DOHH2 (cell line): Measurements from ENCODE around the gene TSPAN4.

Experiments
- H3F3A ChIP-seq: fragments of 200-600 bp; sonication (generic), shearing (Covaris generic); 2 replicates; pipeline ENCODE4 v1.6.0; 2016; ENCODE audit warnings: antibody characterized with exemption, mild to moderate bottlenecking; ENCODE audit not compliant: control insufficient read depth, insufficient read depth
- H3K27ac ChIP-seq: fragments of 200-600 bp; sonication (generic); 2 replicates; pipeline ENCODE4 v1.5.1; 2014; ENCODE audit warnings: low read depth, mild to moderate bottlenecking, low read length, moderate library complexity
- H3K27me3 ChIP-seq: fragments of 200-600 bp; sonication (generic); 2 replicates; pipeline ENCODE4 v1.6.1; 2014; ENCODE audit warnings: mild to moderate bottlenecking, low read length, mixed read lengths; ENCODE audit not compliant: control insufficient read depth
- H3K36me3 ChIP-seq: fragments of 200-600 bp; sonication (generic); 2 replicates; pipeline ENCODE4 v1.6.1; 2014; ENCODE audit warnings: mild to moderate bottlenecking, low read length, moderate library complexity, mixed read lengths; ENCODE audit not compliant: control insufficient read depth
- H3K4me1 ChIP-seq: fragments of 200-600 bp; sonication (generic); 2 replicates; pipeline ENCODE4 v1.6.1; 2014; ENCODE audit warnings: mild to moderate bottlenecking, low read length, mixed read lengths; ENCODE audit not compliant: control insufficient read depth
- H3K4me2 ChIP-seq: fragments of 200-600 bp; sonication (generic); 2 replicates; pipeline ENCODE4 v1.6.0; 2014; ENCODE audit warnings: mild to moderate bottlenecking, low read length, moderate library complexity
- H3K4me3 ChIP-seq: fragments of 200-600 bp; sonication (generic); 2 replicates; pipeline ENCODE4 v1.5.1; 2014; ENCODE audit warnings: mild to moderate bottlenecking, low read length, mixed read lengths
- H3K79me2 ChIP-seq: fragments of 200-600 bp; sonication (generic); 2 replicates; pipeline ENCODE4 v1.6.1; 2014; ENCODE audit warnings: mild to moderate bottlenecking, low read length, mixed read lengths; ENCODE audit not compliant: control insufficient read depth
- H3K9me2 ChIP-seq: fragments of 200-600 bp; sonication (generic); replicated peaks from 2 replicates; pipeline ENCODE4 v1.6.1; 2014; ENCODE audit warnings: mild to moderate bottlenecking, low read length, mixed read lengths; ENCODE audit not compliant: control insufficient read depth
- H3K9me3 ChIP-seq: fragments of 200-600 bp; sonication (generic); 2 replicates; pipeline ENCODE4 v1.6.1; 2014; ENCODE audit warnings: antibody characterized with exemption, low read length, mixed read lengths; ENCODE audit not compliant: control insufficient read depth, insufficient read depth
- H4K20me1 ChIP-seq: fragments of 200-600 bp; sonication (generic); 2 replicates; pipeline ENCODE4 v1.6.0; 2014; ENCODE audit warnings: low read depth, mild to moderate bottlenecking, antibody characterized with exemption, low read length, moderate library complexity; ENCODE audit not compliant: control insufficient read depth, insufficient read depth
- EZH2phosphoT487 ChIP-seq: fragments of 200-600 bp; sonication (generic); IDR thresholded peaks from 2 replicates; pipeline ENCODE4 v1.6.1; 2017; ENCODE audit warnings: borderline replicate concordance, mild to moderate bottlenecking, antibody characterized with exemption, low read length, moderate library complexity, mixed read lengths
- TF ChIP-seq, protein P1 (sequence below): fragments of 200-600 bp; sonication (generic); IDR thresholded peaks from one replicate; pipeline ENCODE4 v1.5.1; 2014; ENCODE audit warnings: antibody characterized with exemption, mild to moderate bottlenecking, low read depth, low read length; ENCODE audit not compliant: poor library complexity, severe bottlenecking

The TSPAN4 gene

GRCh38 chr11:869399-870126 is 26.9 kb downstream of the TSPAN4 start:
- Histone ChIP-seq H3K36me3 (no peaks in the 10 kb centered on the region), H3K9me3 (no peaks in the 10 kb centered on the region), H3K4me1 (no peaks in the 10 kb centered on the region), H3K4me3 (no peak overlapping the region), H3K79me2 (no peaks in the 10 kb centered on the region), H4K20me1 (no peaks in the 10 kb centered on the region; the same call in 1 of the 2 replicates), H3K27ac (no peak overlapping the region), H3K9me2 (no peaks in the 10 kb centered on the region), H3K4me2 (no peak overlapping the region), H3F3A (no peaks in the 10 kb centered on the region), H3K27me3 (no peaks in the 10 kb centered on the region)
- TF ChIP-seq, protein P1, sequence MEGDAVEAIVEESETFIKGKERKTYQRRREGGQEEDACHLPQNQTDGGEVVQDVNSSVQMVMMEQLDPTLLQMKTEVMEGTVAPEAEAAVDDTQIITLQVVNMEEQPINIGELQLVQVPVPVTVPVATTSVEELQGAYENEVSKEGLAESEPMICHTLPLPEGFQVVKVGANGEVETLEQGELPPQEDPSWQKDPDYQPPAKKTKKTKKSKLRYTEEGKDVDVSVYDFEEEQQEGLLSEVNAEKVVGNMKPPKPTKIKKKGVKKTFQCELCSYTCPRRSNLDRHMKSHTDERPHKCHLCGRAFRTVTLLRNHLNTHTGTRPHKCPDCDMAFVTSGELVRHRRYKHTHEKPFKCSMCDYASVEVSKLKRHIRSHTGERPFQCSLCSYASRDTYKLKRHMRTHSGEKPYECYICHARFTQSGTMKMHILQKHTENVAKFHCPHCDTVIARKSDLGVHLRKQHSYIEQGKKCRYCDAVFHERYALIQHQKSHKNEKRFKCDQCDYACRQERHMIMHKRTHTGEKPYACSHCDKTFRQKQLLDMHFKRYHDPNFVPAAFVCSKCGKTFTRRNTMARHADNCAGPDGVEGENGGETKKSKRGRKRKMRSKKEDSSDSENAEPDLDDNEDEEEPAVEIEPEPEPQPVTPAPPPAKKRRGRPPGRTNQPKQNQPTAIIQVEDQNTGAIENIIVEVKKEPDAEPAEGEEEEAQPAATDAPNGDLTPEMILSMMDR, result no peak
- no peak for TF ChIP-seq EZH2phosphoT487

- Histone ChIP-seq H3K36me3 (no peaks in the 10 kb centered on the region), H3K4me1 (no peaks in the 10 kb centered on the region), H3K9me3 (no peaks in the 10 kb centered on the region), H3F3A (no peaks in the 10 kb centered on the region), H3K79me2 (no peaks in the 10 kb centered on the region), H3K4me2 (no peak overlapping the region), H3K27ac (no peak overlapping the region), H3K4me3 (no peak overlapping the region), H3K9me2 (no peaks in the 10 kb centered on the region), H3K27me3 (no peaks in the 10 kb centered on the region), H4K20me1 (no peaks in the 10 kb centered on the region; the same call in 1 of the 2 replicates)
- TF ChIP-seq, protein P1, result no peak
- TF ChIP-seq EZH2phosphoT487, result no peak
Measured at GRCh38 chr11:870127-870413, 27.4 kb downstream of the TSPAN4 start.

DNA sequence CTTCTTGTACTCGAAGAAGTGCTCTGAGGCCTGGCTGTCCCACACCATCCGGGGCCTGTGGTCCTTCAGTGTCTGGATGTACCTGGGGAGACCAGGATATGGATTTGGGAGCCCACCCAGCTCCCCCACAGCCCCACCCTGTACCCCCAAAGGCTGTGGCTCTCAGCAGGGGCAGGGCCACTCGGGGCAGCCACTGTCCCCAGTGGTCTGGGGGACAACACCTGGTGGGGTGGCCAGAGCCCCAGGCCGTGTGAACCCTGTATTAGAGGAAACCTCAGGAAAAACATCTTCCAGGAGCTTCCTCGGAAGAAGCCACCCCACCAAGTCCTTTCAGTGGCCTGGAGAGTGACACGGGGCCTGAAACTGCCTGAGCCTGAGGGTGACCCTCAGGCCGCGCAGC is 27.8 kb downstream of the TSPAN4 start:
- H3K36me3 ChIP-seq, result no peaks in the 10 kb centered on the region
- no peak for TF ChIP-seq EZH2phosphoT487
- TF ChIP-seq, protein P1, result no peak
- H3K4me2 ChIP-seq, result no peak overlapping the region
- no peaks in the 10 kb centered on the region for H3K27me3 ChIP-seq
- H3K27ac ChIP-seq, result no peak overlapping the region
- H4K20me1 ChIP-seq, result no peaks in the 10 kb centered on the region; the same call in 1 of the 2 replicates
- no peak overlapping the region for H3K4me3 ChIP-seq
- H3F3A ChIP-seq, result no peaks in the 10 kb centered on the region
- no peaks in the 10 kb centered on the region for H3K79me2 ChIP-seq
- no peaks in the 10 kb centered on the region for H3K4me1 ChIP-seq
- no peaks in the 10 kb centered on the region for H3K9me2 ChIP-seq
- no peaks in the 10 kb centered on the region for H3K9me3 ChIP-seq
